H1 (cell line): ENCODE results near the gene PREX1. TPM values are rescaled to one million over a fixed set of nuclear protein-coding genes. Genes with fewer than 3 reads are reported as not detected.

Source experiments
- CTBP2 ChIP-seq: IDR thresholded peaks from 2 replicates; pipeline ENCODE4 v1.7.0; 2011; ENCODE audit warnings: borderline replicate concordance, mild to moderate bottlenecking, moderate library complexity, mixed read lengths, low read length; ENCODE audit not compliant: insufficient read depth, insufficient read length
- polyA plus RNA-seq, 7 experiments: library from polyadenylated mRNA; depleted of rRNA in 3 of 7; stranded (reverse) in 5 of 7; unstranded in 2 of 7; fragments of >200 nt in 5 of 7; fragments of 200-250 nt in 2 of 7; gene quantifications; 1 replicate in 5 of 7; 2 replicates in 1 of 7; 4 replicates in 1 of 7; pipeline versions ENCODE4 v1.2.1 to v1.2.3, GENCODE V29; 2011 to 2013; ENCODE audit warnings: missing spikeins in 2 of 7, mixed read lengths in 2 of 7
- total RNA-seq: library from RNA; stranded (reverse); fragmentation: NEBNext Ultra II Directional; extraction: Animal tissue kit (Norgen Biotek cat#: 25700); gene quantifications from 2 replicates; pipeline ENCODE4 v1.2.1, GENCODE V29; 2021

PREX1 gene
- total and polyA plus RNA-seq, 2 of the 8 experiments (the other 6 are each of a cell fraction or from before 2014, with no cell fraction given) = 10.7 to 12.8 TPM

DNA sequence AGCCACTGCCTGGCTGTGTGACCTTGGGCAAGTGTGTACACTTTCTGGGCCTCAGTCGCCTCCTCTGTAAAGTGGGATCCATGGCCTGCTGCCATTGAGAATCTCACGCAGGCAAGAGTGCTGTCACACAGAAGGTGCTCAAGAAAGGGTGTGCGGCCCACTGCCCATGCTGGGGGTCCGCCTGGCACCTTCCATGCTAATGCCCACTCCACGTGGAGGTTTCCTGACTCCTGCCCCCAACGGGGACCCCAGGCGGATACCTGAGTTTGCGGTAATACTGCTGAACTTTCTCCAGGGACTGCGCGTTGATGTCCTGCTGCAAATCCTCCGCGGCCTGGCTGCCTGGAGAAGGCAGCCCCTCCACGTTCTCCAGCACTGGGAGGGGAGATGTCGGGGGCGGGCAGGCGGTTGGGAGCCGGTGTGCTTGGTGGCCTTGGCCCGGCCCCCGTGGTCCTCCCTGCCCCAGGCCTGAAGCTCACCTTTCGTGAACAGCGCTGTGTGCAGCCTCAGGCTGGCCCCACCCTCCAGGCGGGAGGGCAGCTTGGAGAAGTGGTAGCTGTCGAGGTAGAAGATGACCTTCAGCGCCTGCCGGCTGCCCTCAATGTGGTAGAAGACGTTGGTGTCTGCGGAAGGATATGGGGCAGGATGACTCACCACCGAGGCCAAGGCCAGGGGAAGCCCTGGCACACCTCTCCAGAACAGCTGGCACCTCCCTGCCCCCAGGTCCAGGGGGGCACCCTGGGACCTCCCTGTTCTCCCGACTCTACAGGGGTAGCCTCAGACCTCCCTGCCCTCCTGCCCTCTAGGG is 195.6 kb downstream of the PREX1 start (continued):
- no peak for TF ChIP-seq CTBP2
- TF ChIP-seq, all 59 proteins: peak for 0
